Prostate gland (tissue), 2 donors: ENCODE measurements around the gene ZDHHC17.

Experiments used
- CTCF ChIP-seq, 4 experiments: fragments of 200-600 bp in 2 of 4; fragments of 450-650 bp in 2 of 4; sonication (generic) in 2 of 4; IDR thresholded peaks; 1 replicate in 3 of 4; 2 replicates in 1 of 4; pipeline ENCODE4 v1.5.1; 2016 to 2019; ENCODE audit warnings: antibody characterized with exemption in 4 of 4, mild to moderate bottlenecking in 2 of 4, moderate library complexity in 2 of 4
- POLR2A ChIP-seq: fragments of 450-650 bp; IDR thresholded peaks from one replicate; pipeline ENCODE4 v1.6.1; 2016; ENCODE audit warnings: antibody characterized with exemption, mild to moderate bottlenecking
- POLR2AphosphoS5 ChIP-seq: sonication (generic); formaldehyde crosslinking; IDR thresholded peaks from one replicate; pipeline ENCODE4 v1.6.1; 2017; ENCODE audit warnings: antibody characterized with exemption

- TF ChIP-seq CTCF (IDR thresholded peaks at IDR 0.05) = no peak
- TF ChIP-seq POLR2A = no peak
- no peak for TF ChIP-seq POLR2AphosphoS5
These were observed 21.5 kb downstream of the ZDHHC17 start for GRCh38 chr12:76785407-76785806.
